ENCODE data around the gene ZFC3H1.

ZFC3H1 gene

GRCh38 chr12:71661977-71662530 lies 1.6 kb downstream of the ZFC3H1 start:
- H3K27ac Mint-ChIP-seq = peak overlapping the region; percentile 100
- H3K36me3 Mint-ChIP-seq (ENCODE audit: low read depth) = peaks cover 38% of the 10 kb centered on the region
- no peak for DNase-seq (ENCODE audit: low spot score)
- peaks cover 33% of the 10 kb centered on the region for H3K4me1 Mint-ChIP-seq (ENCODE audit: low read depth)
- no peaks in the 10 kb centered on the region for H3K27me3 Mint-ChIP-seq (ENCODE audit: low read depth)
- no peaks in the 10 kb centered on the region for H3K9me3 Mint-ChIP-seq
- peak overlapping the region; percentile 99 for H3K4me3 Mint-ChIP-seq

- H3K9me3 Mint-ChIP-seq = no peaks in the 10 kb centered on the region
- H3K27ac Mint-ChIP-seq = no peak overlapping the region
- DNase-seq (ENCODE audit: low spot score) = no peak
- peaks cover 40% of the 10 kb centered on the region for H3K4me1 Mint-ChIP-seq (ENCODE audit: low read depth)
- peaks cover 28% of the 10 kb centered on the region for H3K36me3 Mint-ChIP-seq (ENCODE audit: low read depth)
- peak overlapping the region; percentile 32 for H3K4me3 Mint-ChIP-seq
- H3K27me3 Mint-ChIP-seq (ENCODE audit: low read depth) = no peaks in the 10 kb centered on the region
These were observed 6.9 kb downstream of the ZFC3H1 start for GRCh38 chr12:71656740-71657139.

- peaks cover 26% of the 10 kb centered on the region for H3K36me3 Mint-ChIP-seq (ENCODE audit: low read depth)
- peak overlapping the region; percentile 70 for H3K4me3 Mint-ChIP-seq
- no peak for DNase-seq (ENCODE audit: low spot score)
- peak overlapping the region; percentile 77 for H3K27ac Mint-ChIP-seq
- no peaks in the 10 kb centered on the region for H3K27me3 Mint-ChIP-seq (ENCODE audit: low read depth)
- H3K4me1 Mint-ChIP-seq (ENCODE audit: low read depth) = peaks cover 38% of the 10 kb centered on the region
- no peaks in the 10 kb centered on the region for H3K9me3 Mint-ChIP-seq
These were observed 7.7 kb downstream of the ZFC3H1 start for GRCh38 chr12:71655907-71656306.

- Mint-ChIP-seq H3K4me1 (ENCODE audit: low read depth) (peaks cover 42% of the 10 kb centered on the region), H3K4me3 (peak overlapping the region; percentile 70), H3K36me3 (ENCODE audit: low read depth) (peaks cover 26% of the 10 kb centered on the region), H3K27me3 (ENCODE audit: low read depth) (no peaks in the 10 kb centered on the region), H3K9me3 (no peaks in the 10 kb centered on the region), H3K27ac (peak overlapping the region; percentile 77)
- DNase-seq (ENCODE audit: low spot score) = no peak
These were observed 8.2 kb downstream of the ZFC3H1 start for GRCh38 chr12:71655495-71655894.

- H3K36me3 Mint-ChIP-seq (ENCODE audit: low read depth) = peaks cover 22% of the 10 kb centered on the region
- H3K27me3 Mint-ChIP-seq (ENCODE audit: low read depth) = no peaks in the 10 kb centered on the region
- H3K4me3 Mint-ChIP-seq = peak overlapping the region; percentile 70
- H3K4me1 Mint-ChIP-seq (ENCODE audit: low read depth) = peaks cover 42% of the 10 kb centered on the region
- H3K27ac Mint-ChIP-seq = peak overlapping the region; percentile 61
- no peak for DNase-seq (ENCODE audit: low spot score)
- H3K9me3 Mint-ChIP-seq = no peaks in the 10 kb centered on the region
These were observed 9.4 kb downstream of the ZFC3H1 start for GRCh38 chr12:71654200-71654599.

GRCh38 chr12:71653137-71653536 lies 10.5 kb downstream of the ZFC3H1 start:
- no peak for DNase-seq (ENCODE audit: low spot score)
- H3K27ac Mint-ChIP-seq = no peak overlapping the region
- H3K4me3 Mint-ChIP-seq = no peak overlapping the region
- H3K9me3 Mint-ChIP-seq = no peaks in the 10 kb centered on the region
- no peaks in the 10 kb centered on the region for H3K27me3 Mint-ChIP-seq (ENCODE audit: low read depth)
- peaks cover 36% of the 10 kb centered on the region for H3K4me1 Mint-ChIP-seq (ENCODE audit: low read depth)
- H3K36me3 Mint-ChIP-seq (ENCODE audit: low read depth) = peaks cover 24% of the 10 kb centered on the region

- Mint-ChIP-seq H3K36me3 (ENCODE audit: low read depth) (peaks cover 22% of the 10 kb centered on the region), H3K27me3 (ENCODE audit: low read depth) (no peaks in the 10 kb centered on the region), H3K9me3 (no peaks in the 10 kb centered on the region), H3K4me3 (no peak overlapping the region), H3K4me1 (ENCODE audit: low read depth) (peaks cover 35% of the 10 kb centered on the region), H3K27ac (no peak overlapping the region)
- no peak for DNase-seq (ENCODE audit: low spot score)
These were observed 11.0 kb downstream of the ZFC3H1 start for GRCh38 chr12:71652656-71653055.

- Mint-ChIP-seq H3K27ac (no peak overlapping the region), H3K4me3 (no peak overlapping the region), H3K4me1 (ENCODE audit: low read depth) (peaks cover 18% of the 10 kb centered on the region), H3K27me3 (ENCODE audit: low read depth) (no peaks in the 10 kb centered on the region), H3K36me3 (ENCODE audit: low read depth) (peaks cover 37% of the 10 kb centered on the region), H3K9me3 (no peaks in the 10 kb centered on the region)
- DNase-seq (ENCODE audit: low spot score) = no peak
These were observed 14.2 kb downstream of the ZFC3H1 start for GRCh38 chr12:71649401-71649800.

- Mint-ChIP-seq H3K4me3 (no peak overlapping the region), H3K27ac (no peak overlapping the region)
These were observed 15.1 kb downstream of the ZFC3H1 start for GRCh38 chr12:71648537-71648936.

GRCh38 chr12:71646512-71646911 lies 17.1 kb downstream of the ZFC3H1 start:
- no peak overlapping the region for H3K4me3 Mint-ChIP-seq
- H3K27me3 Mint-ChIP-seq (ENCODE audit: low read depth) = no peaks in the 10 kb centered on the region
- DNase-seq (ENCODE audit: low spot score) = no peak
- no peaks in the 10 kb centered on the region for H3K9me3 Mint-ChIP-seq
- peaks cover 24% of the 10 kb centered on the region for H3K4me1 Mint-ChIP-seq (ENCODE audit: low read depth)
- no peak overlapping the region for H3K27ac Mint-ChIP-seq
- H3K36me3 Mint-ChIP-seq (ENCODE audit: low read depth) = peaks cover 60% of the 10 kb centered on the region

More at GRCh38 chr12:71648537-71648936, 15.1 kb downstream of the ZFC3H1 start:
- Mint-ChIP-seq H3K4me1 (ENCODE audit: low read depth) (peaks cover 17% of the 10 kb centered on the region), H3K9me3 (no peaks in the 10 kb centered on the region), H3K36me3 (ENCODE audit: low read depth) (peaks cover 45% of the 10 kb centered on the region), H3K27me3 (ENCODE audit: low read depth) (no peaks in the 10 kb centered on the region)
- no peak for DNase-seq (ENCODE audit: low spot score)

- Mint-ChIP-seq H3K9me3 (no peaks in the 10 kb centered on the region), H3K27ac (peak overlapping the region; percentile 65), H3K36me3 (ENCODE audit: low read depth) (peaks cover 63% of the 10 kb centered on the region), H3K4me1 (ENCODE audit: low read depth) (peaks cover 21% of the 10 kb centered on the region), H3K4me3 (no peak overlapping the region), H3K27me3 (ENCODE audit: low read depth) (no peaks in the 10 kb centered on the region)
- no peak for DNase-seq (ENCODE audit: low spot score)
These were observed 18.4 kb downstream of the ZFC3H1 start for GRCh38 chr12:71645268-71645667.

- H3K4me1 Mint-ChIP-seq (ENCODE audit: low read depth) = peaks cover 22% of the 10 kb centered on the region
- no peaks in the 10 kb centered on the region for H3K9me3 Mint-ChIP-seq
- DNase-seq (ENCODE audit: low spot score) = no peak
- no peaks in the 10 kb centered on the region for H3K27me3 Mint-ChIP-seq (ENCODE audit: low read depth)
- H3K36me3 Mint-ChIP-seq (ENCODE audit: low read depth) = peaks cover 65% of the 10 kb centered on the region
- H3K4me3 Mint-ChIP-seq = no peak overlapping the region
- H3K27ac Mint-ChIP-seq = peak overlapping the region; percentile 49
These were observed 21.4 kb downstream of the ZFC3H1 start for GRCh38 chr12:71642264-71642663.

GRCh38 chr12:71641390-71641789 lies 22.3 kb downstream of the ZFC3H1 start:
- peaks cover 23% of the 10 kb centered on the region for H3K4me1 Mint-ChIP-seq (ENCODE audit: low read depth)
- H3K36me3 Mint-ChIP-seq (ENCODE audit: low read depth) = peaks cover 61% of the 10 kb centered on the region
- DNase-seq (ENCODE audit: low spot score) = no peak
- no peaks in the 10 kb centered on the region for H3K27me3 Mint-ChIP-seq (ENCODE audit: low read depth)
- no peaks in the 10 kb centered on the region for H3K9me3 Mint-ChIP-seq
- no peak overlapping the region for H3K4me3 Mint-ChIP-seq
- peak overlapping the region; percentile 68 for H3K27ac Mint-ChIP-seq

GRCh38 chr12:71640316-71640715 lies 23.3 kb downstream of the ZFC3H1 start:
- H3K27me3 Mint-ChIP-seq (ENCODE audit: low read depth) = no peaks in the 10 kb centered on the region
- H3K4me3 Mint-ChIP-seq = no peak overlapping the region
- H3K27ac Mint-ChIP-seq = no peak overlapping the region
- peaks cover 24% of the 10 kb centered on the region for H3K4me1 Mint-ChIP-seq (ENCODE audit: low read depth)
- no peak for DNase-seq (ENCODE audit: low spot score)
- no peaks in the 10 kb centered on the region for H3K9me3 Mint-ChIP-seq
- H3K36me3 Mint-ChIP-seq (ENCODE audit: low read depth) = peaks cover 62% of the 10 kb centered on the region

GRCh38 chr12:71639341-71639760 lies 24.3 kb downstream of the ZFC3H1 start:
- Mint-ChIP-seq H3K27ac (no peak overlapping the region), H3K36me3 (ENCODE audit: low read depth) (peaks cover 63% of the 10 kb centered on the region), H3K9me3 (no peaks in the 10 kb centered on the region), H3K27me3 (ENCODE audit: low read depth) (no peaks in the 10 kb centered on the region), H3K4me3 (no peak overlapping the region), H3K4me1 (ENCODE audit: low read depth) (peaks cover 21% of the 10 kb centered on the region)
- DNase-seq (ENCODE audit: low spot score) = no peak

Data from T-helper 2 cell treated with Interferon-gamma antibody and Interleukin-4, amounts not matched to agents 5 μg/mL and 100 μg/mL, for 36 hours (primary cell).